Parathyroid adenoma (tissue), 2 donors: ENCODE measurements around the gene TP53INP2.

Experiments used
- H2AFZ ChIP-seq: fragments of 300-600 bp; sonication (generic); one replicate; pipeline ENCODE4 v1.7.0; 2017; ENCODE audit warnings: antibody characterized with exemption, mild to moderate bottlenecking
- H3K27ac ChIP-seq: fragments of 300-600 bp; sonication (generic); one replicate; pipeline ENCODE4 v1.7.0; 2017
- H3K27me3 ChIP-seq: fragments of 300-600 bp; sonication (generic); one replicate; pipeline ENCODE4 v1.7.0; 2017; ENCODE audit warnings: low read length; ENCODE audit not compliant: control insufficient read depth, insufficient read depth
- H3K36me3 ChIP-seq: fragments of 300-600 bp; sonication (generic); one replicate; pipeline ENCODE4 v1.7.0; 2017; ENCODE audit warnings: low read length; ENCODE audit not compliant: control insufficient read depth, insufficient read depth
- H3K4me1 ChIP-seq: fragments of 300-600 bp; sonication (generic); one replicate; pipeline ENCODE4 v1.7.0; 2017; ENCODE audit warnings: control low read depth
- H3K4me2 ChIP-seq: fragments of 300-600 bp; sonication (generic); one replicate; pipeline ENCODE4 v1.7.0; 2017; ENCODE audit warnings: low read length
- H3K4me3 ChIP-seq: fragments of 300-600 bp; sonication (generic); one replicate; pipeline ENCODE4 v1.7.0; 2017; ENCODE audit warnings: low read depth, low read length
- H3K79me2 ChIP-seq: fragments of 300-600 bp; sonication (generic); one replicate; pipeline ENCODE4 v1.7.0; 2017; ENCODE audit warnings: control low read depth
- H3K9ac ChIP-seq: fragments of 300-600 bp; sonication (generic); one replicate; pipeline ENCODE4 v1.7.0; 2017; ENCODE audit warnings: mild to moderate bottlenecking
- H3K9me3 ChIP-seq: fragments of 300-600 bp; sonication (generic); one replicate; pipeline ENCODE4 v1.7.0; 2017; ENCODE audit warnings: low read length; ENCODE audit not compliant: control insufficient read depth
- CTCF ChIP-seq: fragments of 300-600 bp; sonication (generic); IDR thresholded peaks from one replicate; pipeline ENCODE4 v1.7.0; 2017; ENCODE audit warnings: antibody characterized with exemption, mild to moderate bottlenecking
- donor health status: primary hyperparathyroidism.

TP53INP2 gene

DNA sequence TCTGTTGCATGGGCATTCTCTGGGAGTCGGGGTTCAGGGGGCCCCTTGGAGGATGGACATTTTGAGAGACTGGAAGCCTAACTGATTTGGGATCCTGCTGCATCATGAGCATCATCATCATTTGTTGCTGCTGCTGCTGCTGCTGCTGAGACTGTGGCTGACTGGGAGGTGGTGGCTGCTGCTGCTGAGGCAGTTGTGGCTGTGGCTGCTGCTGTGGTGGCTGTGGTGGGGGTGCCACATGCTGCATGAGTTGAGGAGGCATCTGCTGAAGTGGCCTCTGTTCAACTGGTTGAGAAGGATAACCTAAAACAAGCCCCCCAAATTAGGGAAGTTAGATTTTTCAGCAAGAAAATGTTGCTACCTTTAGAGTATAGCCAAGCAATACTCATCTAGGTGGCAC lies 38.9 kb downstream of the TP53INP2 start:
- Histone ChIP-seq H3K4me1 (no peaks in the 10 kb centered on the region), H3K36me3 (no peaks in the 10 kb centered on the region), H3K9me3 (no peaks in the 10 kb centered on the region), H3K79me2 (no peaks in the 10 kb centered on the region), H3K9ac (no peak overlapping the region), H3K27me3 (no peaks in the 10 kb centered on the region), H3K27ac (no peak overlapping the region), H2AFZ (no peak overlapping the region), H3K4me2 (no peak overlapping the region), H3K4me3 (no peak overlapping the region)
- TF ChIP-seq CTCF = no peak

- no peak overlapping the region for H3K9ac ChIP-seq
- no peaks in the 10 kb centered on the region for H3K79me2 ChIP-seq
- H3K4me3 ChIP-seq = no peak overlapping the region
- H2AFZ ChIP-seq = no peak overlapping the region
- no peak for TF ChIP-seq CTCF
- H3K9me3 ChIP-seq = no peaks in the 10 kb centered on the region
- no peaks in the 10 kb centered on the region for H3K36me3 ChIP-seq
- H3K27me3 ChIP-seq = no peaks in the 10 kb centered on the region
- no peaks in the 10 kb centered on the region for H3K4me1 ChIP-seq
- no peak overlapping the region for H3K27ac ChIP-seq
- H3K4me2 ChIP-seq = no peak overlapping the region
Measured at GRCh38 chr20:34744340-34744739, 40.2 kb downstream of the TP53INP2 start.

GRCh38 chr20:34744847-34745246 lies 40.7 kb downstream of the TP53INP2 start:
- Histone ChIP-seq H3K4me1 (no peaks in the 10 kb centered on the region), H3K9me3 (no peaks in the 10 kb centered on the region), H3K4me2 (no peak overlapping the region), H3K27ac (no peak overlapping the region), H3K9ac (no peak overlapping the region), H3K4me3 (no peak overlapping the region), H2AFZ (no peak overlapping the region), H3K79me2 (no peaks in the 10 kb centered on the region), H3K36me3 (no peaks in the 10 kb centered on the region), H3K27me3 (no peaks in the 10 kb centered on the region)
- no peak for TF ChIP-seq CTCF

DNA sequence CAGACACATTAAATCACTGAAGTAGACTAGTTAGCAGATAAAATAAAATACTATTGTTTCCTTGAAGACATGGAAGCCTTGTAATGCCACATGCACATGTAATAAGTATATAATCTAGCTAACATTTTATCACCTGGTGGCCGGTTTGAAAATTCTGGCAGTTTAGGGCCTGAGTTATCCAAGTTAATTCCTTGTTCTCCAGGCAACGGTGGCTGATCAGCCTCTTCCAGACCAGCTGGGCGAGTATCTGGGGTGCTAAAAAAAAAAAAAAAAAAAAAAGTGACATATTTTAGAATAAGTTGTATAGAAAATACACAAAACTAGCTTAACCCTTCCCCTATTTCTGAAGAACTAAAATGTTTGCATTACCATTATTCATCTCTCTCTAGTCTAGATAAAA lies 42.5 kb downstream of the TP53INP2 start:
- Histone ChIP-seq H3K27me3 (no peaks in the 10 kb centered on the region), H3K27ac (no peak overlapping the region), H3K4me3 (no peak overlapping the region), H2AFZ (no peak overlapping the region), H3K79me2 (no peaks in the 10 kb centered on the region), H3K9me3 (no peaks in the 10 kb centered on the region), H3K9ac (no peak overlapping the region), H3K4me1 (no peaks in the 10 kb centered on the region), H3K36me3 (no peaks in the 10 kb centered on the region), H3K4me2 (no peak overlapping the region)
- TF ChIP-seq CTCF = no peak

DNA sequence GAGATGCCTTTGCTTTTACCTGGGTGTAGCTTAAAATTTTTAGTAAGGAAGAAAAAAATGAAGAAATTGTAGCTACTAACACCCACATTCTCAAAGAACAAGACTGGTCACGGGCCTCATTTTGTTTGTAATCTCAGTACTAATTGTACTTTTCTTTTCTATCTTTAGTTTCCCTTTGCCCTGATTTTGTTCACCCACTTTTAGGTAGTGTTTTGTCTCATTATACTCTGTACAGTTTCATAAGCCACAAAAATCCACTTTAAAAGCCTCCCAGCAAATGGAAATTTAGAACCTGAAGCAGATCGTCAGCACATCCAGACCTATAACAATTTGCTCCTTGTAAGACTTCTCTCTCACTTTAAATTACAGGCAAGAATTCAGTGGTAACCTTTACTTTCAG lies 43.3 kb downstream of the TP53INP2 start:
- no peak for TF ChIP-seq CTCF
- no peak overlapping the region for H3K4me3 ChIP-seq
- H3K79me2 ChIP-seq = no peaks in the 10 kb centered on the region
- no peaks in the 10 kb centered on the region for H3K27me3 ChIP-seq
- H2AFZ ChIP-seq = no peak overlapping the region
- no peaks in the 10 kb centered on the region for H3K4me1 ChIP-seq
- no peak overlapping the region for H3K27ac ChIP-seq
- H3K36me3 ChIP-seq = no peaks in the 10 kb centered on the region
- H3K9me3 ChIP-seq = no peaks in the 10 kb centered on the region
- no peak overlapping the region for H3K4me2 ChIP-seq
- H3K9ac ChIP-seq = no peak overlapping the region
